CD14-positive monocyte (primary cell): ENCODE measurements around the gene RNF157. TPM values are rescaled to one million over a fixed set of nuclear protein-coding genes. Genes with fewer than 3 reads are reported as not detected.

Experiments
- DNase-seq, 3 donors: peaks; one replicate each; pipeline ENCODE4 v3.0.0-alpha.2; 2011 to 2022
- H2AFZ ChIP-seq: 2 replicates; pipeline ENCODE4 v1.6.0; 2012; ENCODE audit warnings: mild to moderate bottlenecking, low read depth, low read length, inconsistent platforms; ENCODE audit not compliant: insufficient read depth, poor library complexity, severe bottlenecking
- H3K27ac ChIP-seq, 2 donors: 1 replicate in 1 of 2; 2 replicates in 1 of 2; pipeline ENCODE4 v1.5.1; 2012 to 2013; ENCODE audit warnings: low read length in 2 of 2, control low read depth in 1 of 2, inconsistent platforms in 1 of 2, low read depth in 1 of 2, mild to moderate bottlenecking in 1 of 2
- H3K27me3 ChIP-seq, 2 donors: one replicate each; pipeline versions ENCODE4 v1.6.0 to v1.6.1; 2011 to 2013; ENCODE audit warnings: low read length in 2 of 2; ENCODE audit not compliant: control insufficient read depth in 2 of 2, insufficient read depth in 2 of 2
- H3K36me3 ChIP-seq, 2 donors: replicated peaks in 1 of 2; 1 replicate in 1 of 2; 2 replicates in 1 of 2; pipeline versions ENCODE4 v1.5.1 to v1.6.1; 2012 to 2013; ENCODE audit warnings: low read length in 2 of 2, control low read depth in 1 of 2, inconsistent platforms in 1 of 2, mild to moderate bottlenecking in 1 of 2; ENCODE audit not compliant: insufficient read depth in 2 of 2, control insufficient read depth in 1 of 2
- H3K4me1 ChIP-seq, 2 donors: 1 replicate in 1 of 2; 2 replicates in 1 of 2; pipeline versions ENCODE4 v1.5.1 to v1.6.1; 2012 to 2013; ENCODE audit warnings: low read length in 2 of 2, control low read depth in 1 of 2, inconsistent platforms in 1 of 2, mild to moderate bottlenecking in 1 of 2, moderate library complexity in 1 of 2; ENCODE audit not compliant: insufficient read depth in 2 of 2, control insufficient read depth in 1 of 2
- H3K4me2 ChIP-seq: replicated peaks from 2 replicates; pipeline ENCODE3; 2012; ENCODE audit warnings: low read length, moderate library complexity, mild to moderate bottlenecking; ENCODE audit not compliant: poor library complexity, severe bottlenecking; ENCODE audit errors: extremely low read depth
- H3K4me3 ChIP-seq, 3 experiments: fragments of 200-600 bp in 1 of 3; sonication (generic) in 1 of 3; replicated peaks in 1 of 3; 1 replicate in 2 of 3; 2 replicates in 1 of 3; pipeline ENCODE4 v1.5.1; 2011 to 2013; ENCODE audit warnings: low read length in 3 of 3, mild to moderate bottlenecking in 3 of 3, control low read depth in 2 of 3, low read depth in 2 of 3, inconsistent platforms in 1 of 3, moderate library complexity in 1 of 3
- H3K79me2 ChIP-seq: 2 replicates; pipeline ENCODE4 v1.6.0; 2012; ENCODE audit warnings: mild to moderate bottlenecking, control low read depth, inconsistent platforms, low read length, moderate library complexity; ENCODE audit not compliant: insufficient read depth
- H3K9ac ChIP-seq: 2 replicates; pipeline ENCODE4 v1.6.0; 2017; ENCODE audit warnings: low read length, mild to moderate bottlenecking; ENCODE audit not compliant: insufficient read depth, poor library complexity, severe bottlenecking
- H3K9me3 ChIP-seq, 2 donors: replicated peaks in 1 of 2; 1 replicate in 1 of 2; 2 replicates in 1 of 2; pipeline versions ENCODE4 v1.5.1 to v1.6.1; 2012 to 2013; ENCODE audit warnings: low read length in 2 of 2, control low read depth in 1 of 2; ENCODE audit not compliant: control insufficient read depth in 1 of 2, insufficient read depth in 1 of 2
- H4K20me1 ChIP-seq: 2 replicates; pipeline ENCODE4 v1.6.0; 2012; ENCODE audit warnings: mild to moderate bottlenecking, low read length, control low read depth, moderate library complexity; ENCODE audit not compliant: insufficient read depth
- H3K27ac Mint-ChIP-seq, 7 donors: one replicate each; pipeline ENCODE4 v1.8.0; 2020; ENCODE audit warnings: mild to moderate bottlenecking in 7 of 7, mixed read lengths in 7 of 7, moderate library complexity in 6 of 7, inconsistent platforms in 2 of 7
- H3K27me3 Mint-ChIP-seq, 3 donors: one replicate each; pipeline ENCODE4 v1.8.0; 2021 to 2022; ENCODE audit warnings: low read depth in 3 of 3, mild to moderate bottlenecking in 3 of 3, mixed read lengths in 3 of 3, moderate library complexity in 3 of 3, inconsistent platforms in 1 of 3
- H3K36me3 Mint-ChIP-seq, 2 donors: one replicate each; pipeline ENCODE4 v1.8.0; 2020; ENCODE audit warnings: mixed read lengths in 2 of 2, inconsistent platforms in 1 of 2, mild to moderate bottlenecking in 1 of 2
- H3K4me1 Mint-ChIP-seq: one replicate; pipeline ENCODE4 v1.8.0; 2020; ENCODE audit warnings: mild to moderate bottlenecking, mixed read lengths
- H3K4me3 Mint-ChIP-seq, 2 donors: one replicate each; pipeline ENCODE4 v1.8.0; 2020; ENCODE audit warnings: mild to moderate bottlenecking in 2 of 2, mixed read lengths in 2 of 2, moderate library complexity in 1 of 2
- H3K9me3 Mint-ChIP-seq, 7 donors: one replicate each; pipeline ENCODE4 v1.8.0; 2020 to 2022; ENCODE audit warnings: mixed read lengths in 7 of 7, mild to moderate bottlenecking in 6 of 7, moderate library complexity in 6 of 7, inconsistent platforms in 2 of 7
- CTCF ChIP-seq: fragments of 200-600 bp; IDR thresholded peaks from one replicate; pipeline ENCODE4 v1.8.0; 2022; ENCODE audit warnings: antibody characterized with exemption, mild to moderate bottlenecking
- WGBS: methylation state at CpG from one replicate; pipeline ENCODE4 v1.1.5; 2013; ENCODE audit warnings: missing lambda C conversion rate; ENCODE audit not compliant: insufficient coverage; 5-methylcytosine and 5-hydroxymethylcytosine counted together
- intact Hi-C, 2 donors: fragments of 100-400 bp; cut with micrococcal nuclease; formaldehyde crosslinking; loops; one replicate each; pipeline versions ENCODE4 v1.15.0 to v1.15.1; 2023
- polyA plus RNA-seq, 3 donors: library from polyadenylated mRNA; depleted of rRNA in 1 of 3; unstranded in 2 of 3; stranded (reverse) in 1 of 3; fragments of 300-500 nt in 2 of 3; fragments of >200 nt in 1 of 3; fragmentation: Illumina TruSeq in 2 of 3; gene quantifications; 1 replicate in 2 of 3; 2 replicates in 1 of 3; pipeline ENCODE4 v1.2.3, GENCODE V29; 2012 to 2021

Gene RNF157
- polyA plus RNA-seq, 3 donors = 0.03 TPM; not detected in 2

GRCh38 chr17:76136276-76137000 lies 103.9 kb downstream of the RNF157 start:
- Mint-ChIP-seq H3K27me3 (peaks cover 15 to 43% (median 32%) of the 10 kb centered on the region in 3 donors), H3K4me3 (no peak overlapping the region), H3K4me1 (peaks cover 15% of the 10 kb centered on the region), H3K9me3 (peaks cover 0 to 8% (median 3%) of the 10 kb centered on the region in 7 donors), H3K36me3 (peaks cover 0 to 4% of the 10 kb centered on the region in 2 donors), H3K27ac (no peak overlapping the region)
- peaks cover 14 to 17% of the 10 kb centered on the region in 2 donors for H3K4me1 ChIP-seq
- WGBS = 93% methylated on average over 10 of the region's 16 CpGs
- no peaks in the 10 kb centered on the region for H4K20me1 ChIP-seq
- H3K9ac ChIP-seq = no peak overlapping the region
- H3K27ac ChIP-seq = no peak overlapping the region
- peaks cover 15 to 35% of the 10 kb centered on the region in 2 donors for H3K27me3 ChIP-seq
- no peak overlapping the region for H3K4me2 ChIP-seq
- H3K79me2 ChIP-seq = no peaks in the 10 kb centered on the region
- no peaks in the 10 kb centered on the region for H3K36me3 ChIP-seq
- intact Hi-C loops = no loop called here
- no peak for TF ChIP-seq CTCF
- no peak overlapping the region for H3K4me3 ChIP-seq
- no peak overlapping the region for H2AFZ ChIP-seq
- H3K9me3 ChIP-seq = peaks cover 0 to 7% of the 10 kb centered on the region in 2 donors
- DNase-seq = no peak

GRCh38 chr17:76135810-76136188 lies 104.5 kb downstream of the RNF157 start:
- no peak for TF ChIP-seq CTCF
- no peak overlapping the region for H3K4me3 ChIP-seq
- no peak for DNase-seq
- peaks cover 8 to 12% of the 10 kb centered on the region in 2 donors for H3K4me1 ChIP-seq
- peaks cover 14 to 31% of the 10 kb centered on the region in 2 donors for H3K27me3 ChIP-seq
- intact Hi-C loops = no loop called here
- peaks cover 15% of the 10 kb centered on the region for H3K4me1 Mint-ChIP-seq
- peaks cover 14 to 42% (median 28%) of the 10 kb centered on the region in 3 donors for H3K27me3 Mint-ChIP-seq
- H3K9me3 ChIP-seq = peaks cover 0 to 7% of the 10 kb centered on the region in 2 donors
- no peak overlapping the region for H3K27ac Mint-ChIP-seq
- H2AFZ ChIP-seq = no peak overlapping the region
- H4K20me1 ChIP-seq = no peaks in the 10 kb centered on the region
- no peak overlapping the region for H3K4me2 ChIP-seq
- H3K79me2 ChIP-seq = no peaks in the 10 kb centered on the region
- no peak overlapping the region for H3K9ac ChIP-seq
- H3K36me3 ChIP-seq = no peaks in the 10 kb centered on the region
- H3K9me3 Mint-ChIP-seq = peaks cover 0 to 8% (median 3%) of the 10 kb centered on the region in 7 donors
- H3K36me3 Mint-ChIP-seq = peaks cover 0 to 4% of the 10 kb centered on the region in 2 donors
- H3K27ac ChIP-seq = no peak overlapping the region
- H3K4me3 Mint-ChIP-seq = no peak overlapping the region
- WGBS = 96% methylated on average over 6 of the region's 8 CpGs
